HCT116 (cell line): ENCODE data around the gene CGN. TPM values are rescaled to one million over a fixed set of nuclear protein-coding genes. Genes with fewer than 3 reads are reported as not detected.

Experiments used
- ATAC-seq: fragments of 200-7000 bp; cut with Tn5 transposase; 2 replicates; pipeline ENCODE4 v1.9.1; 2020; ENCODE audit warnings: mild to moderate bottlenecking, moderate library complexity
- BruUV-seq: library from RNA; stranded (reverse); fragments of 400-500 nt; replicated peaks from 2 replicates; lab custom pipeline; 2021; lab: Mats Ljungman, UMichigan
- CTCF ChIA-PET: fragments of 300-600 bp; sonication (Branson Sonifier 250); formaldehyde crosslinking; loops from one replicate; lab custom pipeline; 2021; ENCODE audit warnings: antibody characterized with exemption; lab: Charles Lee
- POLR2A ChIA-PET: fragments of 300-600, 350-600 bp; sonication (Branson Sonifier 250); formaldehyde crosslinking; loops from one replicate; lab custom pipeline; 2021; ENCODE audit warnings: antibody characterized with exemption; lab: Charles Lee
- RAD21 ChIA-PET, 2 experiments: fragments of 300-600 bp; sonication (Branson Sonifier 250); formaldehyde crosslinking; loops; one replicate each; lab custom pipeline; 2023; ENCODE audit warnings: low total read pairs in 2 of 2; ENCODE audit not compliant: uncharacterized antibody in 2 of 2, unreplicated experiment in 2 of 2, low non-redundant PET in 1 of 2; lab: Charles Lee
- DNase-seq: peaks from one replicate; pipeline ENCODE4 v3.0.0-alpha.2; 2010; ENCODE audit warnings: low read depth, low spot score
- H2AFZ ChIP-seq: fragments of 200-600 bp; shearing (Covaris generic), sonication (generic); 2 replicates; pipeline ENCODE4 v1.6.1; 2017; ENCODE audit warnings: low read depth, mixed run types, mixed read lengths, antibody characterized with exemption, low read length; ENCODE audit not compliant: poor library complexity, severe bottlenecking
- H3K27ac ChIP-seq: 2 replicates; pipeline ENCODE4 v1.5.1; 2012; ENCODE audit warnings: low read depth, low read length
- H3K27me3 ChIP-seq: fragments of 200-600 bp; sonication (generic); 2 replicates; pipeline ENCODE4 v1.6.1; 2016; ENCODE audit warnings: mixed run types, low read length, mixed read lengths; ENCODE audit not compliant: insufficient read depth
- H3K36me3 ChIP-seq, 2 experiments: fragments of 200-500 bp in 1 of 2; fragments of 200-600 bp in 1 of 2; sonication (Bioruptor generic) in 1 of 2; sonication (generic) in 1 of 2; 2 replicates each; pipeline versions ENCODE4 v1.5.1 to v1.6.1; 2014 to 2016; ENCODE audit warnings: low read length in 2 of 2, inconsistent platforms in 1 of 2, mixed read lengths in 1 of 2, mixed run types in 1 of 2; ENCODE audit not compliant: insufficient read depth in 2 of 2, control insufficient read depth in 1 of 2
- H3K4me1 ChIP-seq, 2 experiments: fragments of 200-600 bp in 1 of 2; sonication (generic) in 1 of 2; 2 replicates each; pipeline versions ENCODE4 v1.5.1 to v1.6.1; 2012 to 2017; ENCODE audit warnings: low read length in 2 of 2, inconsistent platforms in 1 of 2, mild to moderate bottlenecking in 1 of 2, mixed read lengths in 1 of 2, mixed run types in 1 of 2, moderate library complexity in 1 of 2; ENCODE audit not compliant: insufficient read depth in 2 of 2, control insufficient read depth in 1 of 2
- H3K4me2 ChIP-seq: fragments of 200-600 bp; sonication (generic); 2 replicates; pipeline ENCODE4 v1.6.1; 2017; ENCODE audit warnings: mixed run types, low read length, mixed read lengths
- H3K4me3 ChIP-seq, 2 experiments: fragments of 200-600 bp in 1 of 2; sonication (generic) in 1 of 2; replicated peaks in 1 of 2; 2 replicates each; pipeline ENCODE4 v1.5.1; 2011 to 2016; ENCODE audit warnings: low read length in 2 of 2, control low read depth in 1 of 2, low read depth in 1 of 2, mild to moderate bottlenecking in 1 of 2, mixed read lengths in 1 of 2, mixed run types in 1 of 2
- H3K79me2 ChIP-seq: fragments of 200-600 bp; sonication (generic); 2 replicates; pipeline ENCODE4 v1.6.1; 2017; ENCODE audit warnings: mild to moderate bottlenecking, mixed run types, low read length, moderate library complexity, mixed read lengths; ENCODE audit not compliant: insufficient read depth
- H3K9ac ChIP-seq: fragments of 200-600 bp; sonication (generic); 2 replicates; pipeline ENCODE4 v1.6.1; 2016; ENCODE audit warnings: low read length, mixed read lengths
- H3K9me2 ChIP-seq: fragments of 200-600 bp; sonication (generic), shearing (Covaris generic); 2 replicates; pipeline ENCODE4 v1.6.1; 2017; ENCODE audit warnings: mixed run types, mild to moderate bottlenecking, moderate library complexity; ENCODE audit not compliant: insufficient read depth
- H3K9me3 ChIP-seq, 2 experiments: fragments of 200-500 bp in 1 of 2; fragments of 200-600 bp in 1 of 2; sonication (Bioruptor generic) in 1 of 2; sonication (generic) in 1 of 2; 2 replicates each; pipeline ENCODE4 v1.6.1; 2014 to 2017; ENCODE audit warnings: low read length in 2 of 2, mixed read lengths in 2 of 2, inconsistent platforms in 1 of 2, low read depth in 1 of 2, mild to moderate bottlenecking in 1 of 2, mixed run types in 1 of 2, moderate library complexity in 1 of 2; ENCODE audit not compliant: control insufficient read depth in 1 of 2, insufficient read depth in 1 of 2
- H4K20me1 ChIP-seq: fragments of 200-600 bp; sonication (generic), shearing (Covaris generic); 2 replicates; pipeline ENCODE4 v1.6.1; 2017; ENCODE audit warnings: mixed run types, mild to moderate bottlenecking, moderate library complexity; ENCODE audit not compliant: insufficient read depth
- ATF3 ChIP-seq: IDR thresholded peaks from 2 replicates; pipeline ENCODE4 v1.6.1; 2012
- CBX3 ChIP-seq: IDR thresholded peaks from 2 replicates; pipeline ENCODE4 v1.6.1; 2012; ENCODE audit warnings: low read depth
- CEBPB ChIP-seq: IDR thresholded peaks from 2 replicates; pipeline ENCODE4 v1.6.1; 2012; ENCODE audit warnings: low read depth
- CTCF ChIP-seq, 3 experiments: fragments of 200-600 bp in 1 of 3; sonication (generic) in 1 of 3; IDR thresholded peaks in 2 of 3; conservative IDR thresholded peaks in 1 of 3; 2 replicates each; pipeline ENCODE4 v1.5.1; 2012 to 2017; ENCODE audit warnings: low read depth in 2 of 3, low read length in 2 of 3, antibody characterized with exemption in 1 of 3, borderline replicate concordance in 1 of 3, control low read depth in 1 of 3, mild to moderate bottlenecking in 1 of 3, mixed read lengths in 1 of 3, mixed run types in 1 of 3, moderate library complexity in 1 of 3; ENCODE audit not compliant: insufficient read depth in 1 of 3
- ELF1 ChIP-seq: IDR thresholded peaks from 2 replicates; pipeline ENCODE4 v1.6.1; 2012; ENCODE audit warnings: low read depth, borderline replicate concordance
- EZH2 ChIP-seq: fragments of 200-600 bp; sonication (generic); IDR thresholded peaks from 2 replicates; pipeline ENCODE4 v1.6.1; 2017; ENCODE audit warnings: antibody characterized with exemption, mixed run types
- EZH2phosphoT487 ChIP-seq: fragments of 200-600 bp; IDR thresholded peaks from 2 replicates; pipeline ENCODE4 v1.6.1; 2018; ENCODE audit warnings: antibody characterized with exemption, borderline replicate concordance
- FOSL1 ChIP-seq: IDR thresholded peaks from 2 replicates; pipeline ENCODE4 v1.6.1; 2012; ENCODE audit warnings: low read depth
- JUND ChIP-seq: IDR thresholded peaks from 2 replicates; pipeline ENCODE4 v1.6.1; 2012
- POLR2AphosphoS5 ChIP-seq: IDR thresholded peaks from 2 replicates; pipeline ENCODE4 v1.6.1; 2011; ENCODE audit warnings: mild to moderate bottlenecking, low read depth, low read length, moderate library complexity
- SIN3A ChIP-seq: IDR thresholded peaks from 2 replicates; pipeline ENCODE4 v1.6.1; 2012; ENCODE audit warnings: low read depth
- SP1 ChIP-seq: IDR thresholded peaks from 2 replicates; pipeline ENCODE4 v1.6.1; 2012; ENCODE audit warnings: low read depth
- SRF ChIP-seq: IDR thresholded peaks from 2 replicates; pipeline ENCODE4 v1.6.1; 2012; ENCODE audit warnings: low read depth
- TCF7L2 ChIP-seq: IDR thresholded peaks from 2 replicates; pipeline ENCODE4 v1.7.0; 2011; ENCODE audit warnings: borderline replicate concordance, inconsistent platforms; ENCODE audit not compliant: insufficient read depth, insufficient read length; ENCODE audit errors: extremely low read depth
- YY1 ChIP-seq: IDR thresholded peaks from 2 replicates; pipeline ENCODE4 v1.6.1; 2011; ENCODE audit warnings: low read length, low read depth, moderate library complexity, mild to moderate bottlenecking; ENCODE audit not compliant: insufficient replicate concordance; ENCODE audit errors: extremely low read depth
- ZBTB33 ChIP-seq: IDR thresholded peaks from 2 replicates; pipeline ENCODE4 v1.6.1; 2011; ENCODE audit warnings: mild to moderate bottlenecking, low read length, moderate library complexity; ENCODE audit not compliant: insufficient replicate concordance; ENCODE audit errors: extremely low read depth
- ZFX ChIP-seq: fragments of 450-650 bp; IDR thresholded peaks from 2 replicates; pipeline ENCODE4 v1.6.1; 2017
- ZNF274 ChIP-seq: fragments of 200-500 bp; sonication (Bioruptor generic); IDR thresholded peaks from 2 replicates; pipeline ENCODE4 v1.6.1; 2014; ENCODE audit warnings: mild to moderate bottlenecking, low read depth, low read length, inconsistent platforms
- intact Hi-C: fragments of 100-400 bp; cut with micrococcal nuclease; formaldehyde crosslinking; loops from 2 replicates; pipeline ENCODE4 v1.10.0; 2022
- total RNA-seq: library from RNA; stranded (reverse); gene quantifications from one replicate; pipeline ENCODE4 v1.2.1, GENCODE V29; 2021; ENCODE audit not compliant: unreplicated experiment
- TF ChIP-seq, protein P1 (sequence below): IDR thresholded peaks from 2 replicates; pipeline ENCODE4 v1.6.1; 2012; ENCODE audit warnings: low read depth
- TF ChIP-seq, protein P2 (sequence below): IDR thresholded peaks from 2 replicates; pipeline ENCODE4 v1.6.1; 2012

The CGN gene
- total RNA-seq, 1 experiment from 2014 or later: 19.7 TPM

DNA sequence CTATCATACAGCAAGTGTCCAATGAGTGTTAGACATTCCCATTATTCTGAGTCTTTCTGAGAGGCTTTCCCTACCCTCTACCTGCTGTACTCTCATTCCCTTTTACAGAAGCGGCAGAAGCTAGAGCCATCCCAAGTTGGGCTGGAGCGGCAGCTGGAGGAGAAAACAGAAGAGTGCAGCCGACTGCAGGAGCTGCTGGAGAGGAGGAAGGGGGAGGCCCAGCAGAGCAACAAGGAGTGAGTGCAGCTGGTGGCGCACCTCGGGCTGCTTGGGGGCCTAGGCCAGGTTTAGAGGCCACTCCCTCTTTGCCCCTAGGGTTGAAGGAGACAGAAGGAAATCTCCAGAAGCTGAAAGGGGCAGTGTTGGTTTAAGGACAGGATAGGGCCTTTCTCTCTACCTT is 12.1 kb downstream of the CGN start:
- Histone ChIP-seq H3K36me3 (peaks cover 19 to 24% of the 10 kb centered on the region in 2 experiments; a peak in 3 of 4 replicates), H2AFZ (no peak overlapping the region), H3K79me2 (no peaks in the 10 kb centered on the region), H3K27ac (no peak overlapping the region), H3K9ac (no peak overlapping the region), H3K4me2 (no peak overlapping the region), H3K9me3 (no peaks in the 10 kb centered on the region), H3K4me3 (no peak overlapping the region), H3K9me2 (no peaks in the 10 kb centered on the region), H4K20me1 (no peaks in the 10 kb centered on the region), H3K4me1 (no peaks in the 10 kb centered on the region), H3K27me3 (no peaks in the 10 kb centered on the region)
- no peak for DNase-seq
- no TSS peak for BruUV-seq
- no peak for ATAC-seq
- POLR2A ChIA-PET: interaction anchor here (1.7 kb wide), 1 partner anchor 16 kb away, joined by 8 read pairs; the partner anchor contains the start of gene TUFT1
- CTCF ChIA-PET: no interaction called here
- intact Hi-C loops: no loop called here
- RAD21 ChIA-PET: no interaction called here
- TF ChIP-seq SP1 (no peak), ZFX (no peak), ELF1 (no peak), ATF3 (no peak), ZBTB33 (no peak), CTCF (IDR thresholded peaks at IDR 0.05 in 2 of 3, conservative IDR thresholded peaks at IDR 0.05 in 1 of 3; ENCODE audit: borderline replicate concordance in 1 of 3, insufficient read depth in 1 of 3, low read depth in 2 of 3, low read length in 2 of 3) (no peak), JUND (no peak), POLR2AphosphoS5 (no peak), SIN3A (no peak), ZNF274 (no peak), YY1 (no peak), FOSL1 (no peak), TCF7L2 (no peak), EZH2phosphoT487 (no peak), CEBPB (no peak), CBX3 (no peak), SRF (no peak), EZH2 (no peak)
- TF ChIP-seq, protein P1, sequence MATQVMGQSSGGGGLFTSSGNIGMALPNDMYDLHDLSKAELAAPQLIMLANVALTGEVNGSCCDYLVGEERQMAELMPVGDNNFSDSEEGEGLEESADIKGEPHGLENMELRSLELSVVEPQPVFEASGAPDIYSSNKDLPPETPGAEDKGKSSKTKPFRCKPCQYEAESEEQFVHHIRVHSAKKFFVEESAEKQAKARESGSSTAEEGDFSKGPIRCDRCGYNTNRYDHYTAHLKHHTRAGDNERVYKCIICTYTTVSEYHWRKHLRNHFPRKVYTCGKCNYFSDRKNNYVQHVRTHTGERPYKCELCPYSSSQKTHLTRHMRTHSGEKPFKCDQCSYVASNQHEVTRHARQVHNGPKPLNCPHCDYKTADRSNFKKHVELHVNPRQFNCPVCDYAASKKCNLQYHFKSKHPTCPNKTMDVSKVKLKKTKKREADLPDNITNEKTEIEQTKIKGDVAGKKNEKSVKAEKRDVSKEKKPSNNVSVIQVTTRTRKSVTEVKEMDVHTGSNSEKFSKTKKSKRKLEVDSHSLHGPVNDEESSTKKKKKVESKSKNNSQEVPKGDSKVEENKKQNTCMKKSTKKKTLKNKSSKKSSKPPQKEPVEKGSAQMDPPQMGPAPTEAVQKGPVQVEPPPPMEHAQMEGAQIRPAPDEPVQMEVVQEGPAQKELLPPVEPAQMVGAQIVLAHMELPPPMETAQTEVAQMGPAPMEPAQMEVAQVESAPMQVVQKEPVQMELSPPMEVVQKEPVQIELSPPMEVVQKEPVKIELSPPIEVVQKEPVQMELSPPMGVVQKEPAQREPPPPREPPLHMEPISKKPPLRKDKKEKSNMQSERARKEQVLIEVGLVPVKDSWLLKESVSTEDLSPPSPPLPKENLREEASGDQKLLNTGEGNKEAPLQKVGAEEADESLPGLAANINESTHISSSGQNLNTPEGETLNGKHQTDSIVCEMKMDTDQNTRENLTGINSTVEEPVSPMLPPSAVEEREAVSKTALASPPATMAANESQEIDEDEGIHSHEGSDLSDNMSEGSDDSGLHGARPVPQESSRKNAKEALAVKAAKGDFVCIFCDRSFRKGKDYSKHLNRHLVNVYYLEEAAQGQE: no peak
- TF ChIP-seq, protein P2, sequence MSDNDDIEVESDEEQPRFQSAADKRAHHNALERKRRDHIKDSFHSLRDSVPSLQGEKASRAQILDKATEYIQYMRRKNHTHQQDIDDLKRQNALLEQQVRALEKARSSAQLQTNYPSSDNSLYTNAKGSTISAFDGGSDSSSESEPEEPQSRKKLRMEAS: no peak
